ENCODE results near the gene FAF2.

DNA sequence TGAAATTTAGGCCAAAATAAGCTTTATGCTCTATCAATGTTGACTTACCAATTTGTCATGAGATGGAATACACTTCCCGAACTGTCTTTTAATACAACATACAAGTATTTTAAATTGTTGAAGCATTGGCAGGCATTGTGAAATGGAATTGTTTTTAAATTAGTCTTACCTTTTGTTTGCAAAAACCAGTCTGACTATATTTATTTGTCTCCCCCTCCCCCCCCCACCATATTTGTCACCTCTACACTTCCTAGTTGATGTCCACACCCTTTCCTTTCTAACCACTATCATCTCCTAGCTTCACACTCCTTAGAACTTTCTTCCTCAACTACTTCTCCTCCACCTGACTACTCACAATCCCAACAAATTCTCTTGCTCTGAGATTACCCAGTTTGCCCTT, 40.9 kb downstream of the FAF2 start:
- TF ChIP-seq RAD21 (IDR thresholded peaks at IDR 0.05), result no peak
- TF ChIP-seq, protein P1, sequence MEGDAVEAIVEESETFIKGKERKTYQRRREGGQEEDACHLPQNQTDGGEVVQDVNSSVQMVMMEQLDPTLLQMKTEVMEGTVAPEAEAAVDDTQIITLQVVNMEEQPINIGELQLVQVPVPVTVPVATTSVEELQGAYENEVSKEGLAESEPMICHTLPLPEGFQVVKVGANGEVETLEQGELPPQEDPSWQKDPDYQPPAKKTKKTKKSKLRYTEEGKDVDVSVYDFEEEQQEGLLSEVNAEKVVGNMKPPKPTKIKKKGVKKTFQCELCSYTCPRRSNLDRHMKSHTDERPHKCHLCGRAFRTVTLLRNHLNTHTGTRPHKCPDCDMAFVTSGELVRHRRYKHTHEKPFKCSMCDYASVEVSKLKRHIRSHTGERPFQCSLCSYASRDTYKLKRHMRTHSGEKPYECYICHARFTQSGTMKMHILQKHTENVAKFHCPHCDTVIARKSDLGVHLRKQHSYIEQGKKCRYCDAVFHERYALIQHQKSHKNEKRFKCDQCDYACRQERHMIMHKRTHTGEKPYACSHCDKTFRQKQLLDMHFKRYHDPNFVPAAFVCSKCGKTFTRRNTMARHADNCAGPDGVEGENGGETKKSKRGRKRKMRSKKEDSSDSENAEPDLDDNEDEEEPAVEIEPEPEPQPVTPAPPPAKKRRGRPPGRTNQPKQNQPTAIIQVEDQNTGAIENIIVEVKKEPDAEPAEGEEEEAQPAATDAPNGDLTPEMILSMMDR (IDR thresholded peaks at IDR 0.05; ENCODE audit: low read depth, low read length, missing input control), result no peak
- TF ChIP-seq, protein P2, sequence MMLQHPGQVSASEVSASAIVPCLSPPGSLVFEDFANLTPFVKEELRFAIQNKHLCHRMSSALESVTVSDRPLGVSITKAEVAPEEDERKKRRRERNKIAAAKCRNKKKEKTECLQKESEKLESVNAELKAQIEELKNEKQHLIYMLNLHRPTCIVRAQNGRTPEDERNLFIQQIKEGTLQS (IDR thresholded peaks at IDR 0.05), result no peak
- TF ChIP-seq SP1 (IDR thresholded peaks at IDR 0.05), result no peak
- TF ChIP-seq, protein P3, sequence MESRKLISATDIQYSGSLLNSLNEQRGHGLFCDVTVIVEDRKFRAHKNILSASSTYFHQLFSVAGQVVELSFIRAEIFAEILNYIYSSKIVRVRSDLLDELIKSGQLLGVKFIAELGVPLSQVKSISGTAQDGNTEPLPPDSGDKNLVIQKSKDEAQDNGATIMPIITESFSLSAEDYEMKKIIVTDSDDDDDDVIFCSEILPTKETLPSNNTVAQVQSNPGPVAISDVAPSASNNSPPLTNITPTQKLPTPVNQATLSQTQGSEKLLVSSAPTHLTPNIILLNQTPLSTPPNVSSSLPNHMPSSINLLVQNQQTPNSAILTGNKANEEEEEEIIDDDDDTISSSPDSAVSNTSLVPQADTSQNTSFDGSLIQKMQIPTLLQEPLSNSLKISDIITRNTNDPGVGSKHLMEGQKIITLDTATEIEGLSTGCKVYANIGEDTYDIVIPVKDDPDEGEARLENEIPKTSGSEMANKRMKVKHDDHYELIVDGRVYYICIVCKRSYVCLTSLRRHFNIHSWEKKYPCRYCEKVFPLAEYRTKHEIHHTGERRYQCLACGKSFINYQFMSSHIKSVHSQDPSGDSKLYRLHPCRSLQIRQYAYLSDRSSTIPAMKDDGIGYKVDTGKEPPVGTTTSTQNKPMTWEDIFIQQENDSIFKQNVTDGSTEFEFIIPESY (IDR thresholded peaks at IDR 0.05), result no peak
- TF ChIP-seq, protein P4, sequence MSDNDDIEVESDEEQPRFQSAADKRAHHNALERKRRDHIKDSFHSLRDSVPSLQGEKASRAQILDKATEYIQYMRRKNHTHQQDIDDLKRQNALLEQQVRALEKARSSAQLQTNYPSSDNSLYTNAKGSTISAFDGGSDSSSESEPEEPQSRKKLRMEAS (IDR thresholded peaks at IDR 0.05), result no peak
- TF ChIP-seq, protein P5, sequence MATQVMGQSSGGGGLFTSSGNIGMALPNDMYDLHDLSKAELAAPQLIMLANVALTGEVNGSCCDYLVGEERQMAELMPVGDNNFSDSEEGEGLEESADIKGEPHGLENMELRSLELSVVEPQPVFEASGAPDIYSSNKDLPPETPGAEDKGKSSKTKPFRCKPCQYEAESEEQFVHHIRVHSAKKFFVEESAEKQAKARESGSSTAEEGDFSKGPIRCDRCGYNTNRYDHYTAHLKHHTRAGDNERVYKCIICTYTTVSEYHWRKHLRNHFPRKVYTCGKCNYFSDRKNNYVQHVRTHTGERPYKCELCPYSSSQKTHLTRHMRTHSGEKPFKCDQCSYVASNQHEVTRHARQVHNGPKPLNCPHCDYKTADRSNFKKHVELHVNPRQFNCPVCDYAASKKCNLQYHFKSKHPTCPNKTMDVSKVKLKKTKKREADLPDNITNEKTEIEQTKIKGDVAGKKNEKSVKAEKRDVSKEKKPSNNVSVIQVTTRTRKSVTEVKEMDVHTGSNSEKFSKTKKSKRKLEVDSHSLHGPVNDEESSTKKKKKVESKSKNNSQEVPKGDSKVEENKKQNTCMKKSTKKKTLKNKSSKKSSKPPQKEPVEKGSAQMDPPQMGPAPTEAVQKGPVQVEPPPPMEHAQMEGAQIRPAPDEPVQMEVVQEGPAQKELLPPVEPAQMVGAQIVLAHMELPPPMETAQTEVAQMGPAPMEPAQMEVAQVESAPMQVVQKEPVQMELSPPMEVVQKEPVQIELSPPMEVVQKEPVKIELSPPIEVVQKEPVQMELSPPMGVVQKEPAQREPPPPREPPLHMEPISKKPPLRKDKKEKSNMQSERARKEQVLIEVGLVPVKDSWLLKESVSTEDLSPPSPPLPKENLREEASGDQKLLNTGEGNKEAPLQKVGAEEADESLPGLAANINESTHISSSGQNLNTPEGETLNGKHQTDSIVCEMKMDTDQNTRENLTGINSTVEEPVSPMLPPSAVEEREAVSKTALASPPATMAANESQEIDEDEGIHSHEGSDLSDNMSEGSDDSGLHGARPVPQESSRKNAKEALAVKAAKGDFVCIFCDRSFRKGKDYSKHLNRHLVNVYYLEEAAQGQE (IDR thresholded peaks at IDR 0.05), result no peak
- TF ChIP-seq YY1 (IDR thresholded peaks at IDR 0.05), result no peak
- no peak for TF ChIP-seq RXRA (IDR thresholded peaks at IDR 0.05)
- no peak for TF ChIP-seq TAF1 (conservative IDR thresholded peaks at IDR 0.05)
- no peak for TF ChIP-seq GABPA (IDR thresholded peaks at IDR 0.05 in 1 of 2, conservative IDR thresholded peaks at IDR 0.05 in 1 of 2)
- TF ChIP-seq FOXA2 (IDR thresholded peaks at IDR 0.05), result no peak
- TF ChIP-seq HNF4A (conservative IDR thresholded peaks at IDR 0.05), result no peak

Data from liver (tissue), 3 donors.